Coronary artery (tissue), 2 donors: ENCODE data around the gene HSP90AA1.
A peak's percentile ranks its signal among the peaks of the same experiment; 100 is the strongest.

Experiments used
- DNase-seq: peaks from one replicate; pipeline ENCODE4 v3.0.0-alpha.2; 2017; ENCODE audit warnings: low spot score
- H3K27ac ChIP-seq, 2 donors: fragments of 200-600 bp; sonication (generic); one replicate each; pipeline ENCODE4 v1.5.1; 2016 to 2019
- H3K4me3 ChIP-seq: fragments of 200-600 bp; sonication (generic); 2 replicates; pipeline ENCODE4 v1.5.1; 2016; ENCODE audit warnings: mild to moderate bottlenecking, moderate library complexity
- CTCF ChIP-seq: fragments of 200-600 bp; sonication (generic); IDR thresholded peaks from one replicate; pipeline ENCODE4 v1.5.1; 2019; ENCODE audit warnings: antibody characterized with exemption

The HSP90AA1 gene

GRCh38 chr14:102063808-102064429 lies 22.9 kb downstream of the HSP90AA1 start:
- TF ChIP-seq CTCF: no peak
- DNase-seq: no peak
- no peak overlapping the region for H3K27ac ChIP-seq
- no peak overlapping the region for H3K4me3 ChIP-seq

GRCh38 chr14:102063109-102063807 lies 23.6 kb downstream of the HSP90AA1 start:
- TF ChIP-seq CTCF: no peak
- no peak overlapping the region for H3K27ac ChIP-seq
- no peak overlapping the region for H3K4me3 ChIP-seq
- DNase-seq: peak; percentile 88

GRCh38 chr14:102058961-102059360 lies 27.9 kb downstream of the HSP90AA1 start:
- TF ChIP-seq CTCF: no peak
- Histone ChIP-seq H3K27ac (no peak overlapping the region), H3K4me3 (no peak overlapping the region)
- DNase-seq: no peak

GRCh38 chr14:102058146-102058545 lies 28.7 kb downstream of the HSP90AA1 start:
- no peak for TF ChIP-seq CTCF
- Histone ChIP-seq H3K4me3 (no peak overlapping the region), H3K27ac (no peak overlapping the region)
- no peak for DNase-seq

- TF ChIP-seq CTCF: no peak
- no peak overlapping the region for H3K27ac ChIP-seq
- no peak for DNase-seq
- no peak overlapping the region for H3K4me3 ChIP-seq
Measured at GRCh38 chr14:102057480-102058114, 29.2 kb downstream of the HSP90AA1 start.

- no peak for TF ChIP-seq CTCF
- H3K27ac ChIP-seq: no peak overlapping the region
- DNase-seq: no peak
- H3K4me3 ChIP-seq: no peak overlapping the region
Measured at GRCh38 chr14:102056694-102057442, 30.0 kb downstream of the HSP90AA1 start.
